K562 (cell line): ENCODE data around the gene CLSTN2.

Source experiments
- EZH2 ChIP-seq: IDR thresholded peaks from 2 replicates; pipeline ENCODE4 v1.6.1; 2012; ENCODE audit warnings: low read depth, mild to moderate bottlenecking, inconsistent platforms, low read length, borderline replicate concordance
- KLF1 ChIP-seq: fragments of 450-650 bp; IDR thresholded peaks from 2 replicates; pipeline ENCODE4 v1.6.1; 2016; ENCODE audit warnings: missing genetic modification characterization, missing compliant biosample characterization
- NFE2 ChIP-seq: IDR thresholded peaks from 2 replicates; pipeline ENCODE4 v1.6.1; 2014; ENCODE audit warnings: antibody characterized with exemption, low read depth
- POLR3A ChIP-seq: IDR thresholded peaks from 2 replicates; pipeline ENCODE4 v1.6.1; 2011; ENCODE audit warnings: borderline replicate concordance, mild to moderate bottlenecking, moderate library complexity; ENCODE audit not compliant: insufficient read length, insufficient read depth; ENCODE audit errors: extremely low read depth
- TF ChIP-seq, protein P1 (sequence below), 3 experiments: IDR thresholded peaks in 2 of 3; conservative IDR thresholded peaks in 1 of 3; 2 replicates each; pipeline ENCODE4 v1.5.1; 2011 to 2012; ENCODE audit warnings: low read length in 3 of 3, mild to moderate bottlenecking in 3 of 3, control low read depth in 2 of 3, improper control_type of control experiment in 1 of 3, inconsistent platforms in 1 of 3, low read depth in 1 of 3, mixed read lengths in 1 of 3, moderate library complexity in 1 of 3; ENCODE audit not compliant: insufficient read depth in 2 of 3
- TF ChIP-seq, protein P2 (sequence below): fragments of 250-450 bp; sonication (Bioruptor Pico); IDR thresholded peaks from 2 replicates; pipeline ENCODE4 v1.4.0; 2020

DNA sequence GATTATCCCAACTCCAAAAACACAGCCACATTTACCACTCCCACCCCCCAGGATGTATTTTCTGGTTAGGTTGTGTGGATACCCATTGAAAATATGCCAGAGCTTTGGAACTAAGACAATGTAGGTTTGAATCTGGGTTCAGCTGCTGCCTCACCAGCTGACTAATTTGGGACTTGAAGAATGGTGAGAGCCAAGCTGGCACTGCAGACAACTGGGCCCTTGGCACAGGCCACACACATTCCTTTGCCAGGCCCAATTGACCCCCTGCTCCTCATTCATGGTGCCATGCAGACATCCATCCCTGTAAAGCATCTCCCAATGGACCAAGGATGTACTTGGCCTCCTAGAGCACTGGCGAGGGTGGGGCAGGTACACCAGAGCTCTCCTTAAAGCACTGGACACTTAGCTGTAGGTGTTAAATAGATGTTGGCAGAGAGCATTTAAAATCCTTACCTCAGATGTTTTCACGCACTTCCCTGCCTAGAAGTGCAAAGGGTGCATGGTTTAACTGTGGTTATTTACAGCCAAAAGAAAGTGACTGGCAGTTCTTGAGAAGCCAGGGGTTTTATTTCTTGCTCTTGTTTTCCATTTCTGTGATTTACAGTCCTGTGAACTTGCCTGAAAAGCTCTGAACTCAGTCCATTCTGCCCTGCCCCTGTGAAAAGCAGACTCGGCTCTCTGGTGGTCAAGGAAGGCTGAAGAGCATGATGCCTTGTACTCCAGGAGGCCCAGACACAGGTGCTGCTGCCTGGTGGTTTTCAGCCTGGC lies 138.5 kb downstream of the CLSTN2 start:
- TF ChIP-seq, protein P1, sequence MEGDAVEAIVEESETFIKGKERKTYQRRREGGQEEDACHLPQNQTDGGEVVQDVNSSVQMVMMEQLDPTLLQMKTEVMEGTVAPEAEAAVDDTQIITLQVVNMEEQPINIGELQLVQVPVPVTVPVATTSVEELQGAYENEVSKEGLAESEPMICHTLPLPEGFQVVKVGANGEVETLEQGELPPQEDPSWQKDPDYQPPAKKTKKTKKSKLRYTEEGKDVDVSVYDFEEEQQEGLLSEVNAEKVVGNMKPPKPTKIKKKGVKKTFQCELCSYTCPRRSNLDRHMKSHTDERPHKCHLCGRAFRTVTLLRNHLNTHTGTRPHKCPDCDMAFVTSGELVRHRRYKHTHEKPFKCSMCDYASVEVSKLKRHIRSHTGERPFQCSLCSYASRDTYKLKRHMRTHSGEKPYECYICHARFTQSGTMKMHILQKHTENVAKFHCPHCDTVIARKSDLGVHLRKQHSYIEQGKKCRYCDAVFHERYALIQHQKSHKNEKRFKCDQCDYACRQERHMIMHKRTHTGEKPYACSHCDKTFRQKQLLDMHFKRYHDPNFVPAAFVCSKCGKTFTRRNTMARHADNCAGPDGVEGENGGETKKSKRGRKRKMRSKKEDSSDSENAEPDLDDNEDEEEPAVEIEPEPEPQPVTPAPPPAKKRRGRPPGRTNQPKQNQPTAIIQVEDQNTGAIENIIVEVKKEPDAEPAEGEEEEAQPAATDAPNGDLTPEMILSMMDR (IDR thresholded peaks at IDR 0.05 in 2 of 3, conservative IDR thresholded peaks at IDR 0.05 in 1 of 3; ENCODE audit: insufficient read depth in 2 of 3, low read depth in 1 of 3, low read length in 3 of 3), result no peak
- TF ChIP-seq NFE2, result no peak
- no peak for TF ChIP-seq KLF1 (tag)
- no peak for TF ChIP-seq EZH2
- no peak for TF ChIP-seq POLR3A
- TF ChIP-seq, protein P2, sequence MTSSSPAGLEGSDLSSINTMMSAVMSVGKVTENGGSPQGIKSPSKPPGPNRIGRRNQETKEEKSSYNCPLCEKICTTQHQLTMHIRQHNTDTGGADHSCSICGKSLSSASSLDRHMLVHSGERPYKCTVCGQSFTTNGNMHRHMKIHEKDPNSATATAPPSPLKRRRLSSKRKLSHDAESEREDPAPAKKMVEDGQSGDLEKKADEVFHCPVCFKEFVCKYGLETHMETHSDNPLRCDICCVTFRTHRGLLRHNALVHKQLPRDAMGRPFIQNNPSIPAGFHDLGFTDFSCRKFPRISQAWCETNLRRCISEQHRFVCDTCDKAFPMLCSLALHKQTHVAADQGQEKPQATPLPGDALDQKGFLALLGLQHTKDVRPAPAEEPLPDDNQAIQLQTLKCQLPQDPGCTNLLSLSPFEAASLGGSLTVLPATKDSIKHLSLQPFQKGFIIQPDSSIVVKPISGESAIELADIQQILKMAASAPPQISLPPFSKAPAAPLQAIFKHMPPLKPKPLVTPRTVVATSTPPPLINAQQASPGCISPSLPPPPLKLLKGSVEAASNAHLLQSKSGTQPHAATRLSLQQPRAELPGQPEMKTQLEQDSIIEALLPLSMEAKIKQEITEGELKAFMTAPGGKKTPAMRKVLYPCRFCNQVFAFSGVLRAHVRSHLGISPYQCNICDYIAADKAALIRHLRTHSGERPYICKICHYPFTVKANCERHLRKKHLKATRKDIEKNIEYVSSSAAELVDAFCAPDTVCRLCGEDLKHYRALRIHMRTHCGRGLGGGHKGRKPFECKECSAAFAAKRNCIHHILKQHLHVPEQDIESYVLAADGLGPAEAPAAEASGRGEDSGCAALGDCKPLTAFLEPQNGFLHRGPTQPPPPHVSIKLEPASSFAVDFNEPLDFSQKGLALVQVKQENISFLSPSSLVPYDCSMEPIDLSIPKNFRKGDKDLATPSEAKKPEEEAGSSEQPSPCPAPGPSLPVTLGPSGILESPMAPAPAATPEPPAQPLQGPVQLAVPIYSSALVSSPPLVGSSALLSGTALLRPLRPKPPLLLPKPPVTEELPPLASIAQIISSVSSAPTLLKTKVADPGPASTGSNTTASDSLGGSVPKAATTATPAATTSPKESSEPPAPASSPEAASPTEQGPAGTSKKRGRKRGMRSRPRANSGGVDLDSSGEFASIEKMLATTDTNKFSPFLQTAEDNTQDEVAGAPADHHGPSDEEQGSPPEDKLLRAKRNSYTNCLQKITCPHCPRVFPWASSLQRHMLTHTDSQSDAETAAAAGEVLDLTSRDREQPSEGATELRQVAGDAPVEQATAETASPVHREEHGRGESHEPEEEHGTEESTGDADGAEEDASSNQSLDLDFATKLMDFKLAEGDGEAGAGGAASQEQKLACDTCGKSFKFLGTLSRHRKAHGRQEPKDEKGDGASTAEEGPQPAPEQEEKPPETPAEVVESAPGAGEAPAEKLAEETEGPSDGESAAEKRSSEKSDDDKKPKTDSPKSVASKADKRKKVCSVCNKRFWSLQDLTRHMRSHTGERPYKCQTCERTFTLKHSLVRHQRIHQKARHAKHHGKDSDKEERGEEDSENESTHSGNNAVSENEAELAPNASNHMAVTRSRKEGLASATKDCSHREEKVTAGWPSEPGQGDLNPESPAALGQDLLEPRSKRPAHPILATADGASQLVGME (CRISPR knock-in tag), result no peak
